Gastroesophageal sphincter (tissue), 3 donors: Measurements from ENCODE around the gene HECTD1.

ENCODE experiments used
- CTCF ChIP-seq, 4 experiments: fragments of 200-600 bp in 2 of 4; fragments of 450-650 bp in 2 of 4; sonication (generic) in 1 of 4; IDR thresholded peaks; one replicate each; pipeline ENCODE4 v1.5.1; 2017 to 2019; ENCODE audit warnings: antibody characterized with exemption in 4 of 4, mild to moderate bottlenecking in 2 of 4, moderate library complexity in 2 of 4
- POLR2A ChIP-seq, 2 donors: fragments of 450-650 bp; IDR thresholded peaks; one replicate each; pipeline ENCODE4 v1.6.1; 2017; ENCODE audit warnings: antibody characterized with exemption in 2 of 2, mild to moderate bottlenecking in 2 of 2, moderate library complexity in 1 of 2
- POLR2AphosphoS5 ChIP-seq: sonication (generic); formaldehyde crosslinking; IDR thresholded peaks from one replicate; pipeline ENCODE4 v1.6.1; 2017; ENCODE audit warnings: antibody characterized with exemption

- TF ChIP-seq CTCF (IDR thresholded peaks at IDR 0.05) (no peak), POLR2A (IDR thresholded peaks at IDR 0.05) (no peak), POLR2AphosphoS5 (no peak)
Observed at GRCh38 chr14:31244626-31245025, 37.0 kb upstream of the HECTD1 start.
